Esophagus squamous epithelium (tissue), 4 donors: Measurements from ENCODE around the gene HMCN2.

Source experiments
- POLR2A ChIP-seq, 4 donors: fragments of 450-650 bp; IDR thresholded peaks; one replicate each; pipeline ENCODE4 v1.6.1; 2017; ENCODE audit warnings: antibody characterized with exemption in 4 of 4, mild to moderate bottlenecking in 4 of 4, moderate library complexity in 3 of 4
- TF ChIP-seq, protein P1 (sequence below), 6 experiments: fragments of 450-650 bp in 4 of 6; fragments of 200-600 bp in 2 of 6; sonication (generic) in 2 of 6; IDR thresholded peaks; one replicate each; pipeline ENCODE4 v1.5.1; 2016 to 2019; ENCODE audit warnings: antibody characterized with exemption in 6 of 6, mild to moderate bottlenecking in 4 of 6, moderate library complexity in 4 of 6

DNA sequence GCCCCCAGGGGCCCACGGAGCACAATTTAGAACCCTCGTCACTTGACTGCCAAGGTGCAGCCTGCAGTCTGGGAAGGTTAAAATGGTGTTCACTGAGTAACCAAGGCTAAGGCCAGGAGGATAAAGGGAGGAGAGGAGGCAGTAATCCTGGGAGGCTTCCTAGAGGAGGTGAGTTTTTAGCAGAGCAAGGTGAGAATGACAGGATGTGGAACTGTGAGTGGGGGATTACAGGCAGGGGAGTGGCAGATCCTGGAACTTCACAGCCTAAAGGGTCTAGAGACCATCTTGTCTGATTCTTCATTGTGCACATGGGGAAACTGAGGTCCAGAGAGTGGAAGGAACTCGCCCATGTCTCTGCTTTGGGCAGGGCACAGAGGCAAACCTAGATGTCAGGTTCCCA lies 136.7 kb downstream of the HMCN2 start:
- no peak for TF ChIP-seq POLR2A (IDR thresholded peaks at IDR 0.05)
- TF ChIP-seq, protein P1, sequence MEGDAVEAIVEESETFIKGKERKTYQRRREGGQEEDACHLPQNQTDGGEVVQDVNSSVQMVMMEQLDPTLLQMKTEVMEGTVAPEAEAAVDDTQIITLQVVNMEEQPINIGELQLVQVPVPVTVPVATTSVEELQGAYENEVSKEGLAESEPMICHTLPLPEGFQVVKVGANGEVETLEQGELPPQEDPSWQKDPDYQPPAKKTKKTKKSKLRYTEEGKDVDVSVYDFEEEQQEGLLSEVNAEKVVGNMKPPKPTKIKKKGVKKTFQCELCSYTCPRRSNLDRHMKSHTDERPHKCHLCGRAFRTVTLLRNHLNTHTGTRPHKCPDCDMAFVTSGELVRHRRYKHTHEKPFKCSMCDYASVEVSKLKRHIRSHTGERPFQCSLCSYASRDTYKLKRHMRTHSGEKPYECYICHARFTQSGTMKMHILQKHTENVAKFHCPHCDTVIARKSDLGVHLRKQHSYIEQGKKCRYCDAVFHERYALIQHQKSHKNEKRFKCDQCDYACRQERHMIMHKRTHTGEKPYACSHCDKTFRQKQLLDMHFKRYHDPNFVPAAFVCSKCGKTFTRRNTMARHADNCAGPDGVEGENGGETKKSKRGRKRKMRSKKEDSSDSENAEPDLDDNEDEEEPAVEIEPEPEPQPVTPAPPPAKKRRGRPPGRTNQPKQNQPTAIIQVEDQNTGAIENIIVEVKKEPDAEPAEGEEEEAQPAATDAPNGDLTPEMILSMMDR (IDR thresholded peaks at IDR 0.05): no peak
